GM12891 (cell line): Measurements from ENCODE around the gene LPIN2.

Experiments used
- POLR2A ChIP-seq: IDR thresholded peaks from 2 replicates; pipeline ENCODE4 v1.6.1; 2011; ENCODE audit warnings: low read depth, low read length, control low read depth
- POLR2AphosphoS5 ChIP-seq: IDR thresholded peaks from 2 replicates; pipeline ENCODE4 v1.6.1; 2011; ENCODE audit warnings: low read depth, low read length, control low read depth

DNA sequence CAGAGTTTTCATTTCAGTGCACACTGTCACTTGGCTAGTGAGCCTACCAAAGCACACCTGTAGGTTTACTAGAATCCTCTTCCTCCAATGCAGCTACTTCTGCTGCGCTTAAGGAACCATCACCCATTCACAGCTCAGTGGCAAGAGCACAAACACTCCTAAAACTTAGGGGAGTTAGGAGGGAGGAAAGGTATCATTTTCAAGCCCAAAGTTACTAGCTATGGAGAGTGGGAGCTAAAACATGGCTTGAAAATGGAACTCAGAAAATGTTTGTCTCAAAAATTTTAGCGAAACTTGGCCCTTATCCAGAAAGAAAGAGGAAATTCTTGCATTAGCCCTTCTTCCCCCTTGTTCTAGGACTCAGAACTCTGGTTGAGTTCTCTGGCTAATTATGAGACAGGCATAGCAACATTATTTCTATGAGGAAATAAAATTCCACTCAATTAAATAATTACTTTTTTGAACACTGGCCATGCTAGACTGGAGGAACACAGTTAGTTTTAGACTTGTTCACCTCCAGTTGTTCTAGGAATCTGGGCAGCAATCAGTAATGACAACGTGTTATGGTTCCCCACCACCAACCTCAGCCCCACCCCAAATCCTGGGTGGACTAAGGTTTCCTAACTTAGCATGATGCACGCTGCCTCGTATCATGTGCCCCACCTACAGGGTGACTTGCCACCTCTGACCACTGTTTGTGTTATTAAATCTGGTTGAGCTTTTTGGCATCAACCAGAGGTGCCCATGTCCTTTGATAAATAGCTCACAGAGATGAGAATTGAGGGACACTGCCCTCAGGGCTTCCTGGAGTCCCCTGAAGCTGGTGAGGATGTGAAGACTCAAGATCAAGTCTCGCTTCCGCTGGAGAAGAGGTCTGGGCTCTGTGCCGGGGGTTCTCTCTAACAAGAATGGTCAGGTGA lies 32.8 kb downstream of the LPIN2 start:
- TF ChIP-seq POLR2A, result no peak
- TF ChIP-seq POLR2AphosphoS5, result no peak
